Measurements from ENCODE around the gene ASB6.

ASB6 gene

GRCh38 chr9:129643706-129644105 is 1.8 kb upstream of the ASB6 start:
- CTCF ChIA-PET = no interaction called here
- no peak for DNase-seq (ENCODE audit: extremely low spot score)
- POLR2A ChIA-PET = no interaction called here

GRCh38 chr9:129640871-129641749 is 841 bp downstream of the ASB6 start:
- CTCF ChIA-PET = interaction anchor here (2.0 kb wide), 1 partner anchor 143 kb away, joined by 8 read pairs; no protein-coding TSS in a partner anchor
- POLR2A ChIA-PET = interaction anchor here (1.3 to 1.4 kb wide), 2 partner anchors 20 to 149 kb away, joined by 3 to 4 read pairs; partner anchors contain the start of gene C9orf50
- no peak for DNase-seq (ENCODE audit: extremely low spot score)
- no peak for TF ChIP-seq PKNOX1 (IDR thresholded peaks at IDR 0.05)
- TF ChIP-seq ARNT (IDR thresholded peaks at IDR 0.05) = peak; percentile 65

More at GRCh38 chr9:129643706-129644105, 1.8 kb upstream of the ASB6 start:
- TF ChIP-seq ELF4 (IDR thresholded peaks at IDR 0.05) (no peak), SP1 (IDR thresholded peaks at IDR 0.05) (no peak)

- CTCF ChIA-PET = interaction anchor here (1.9 to 2.5 kb wide), 3 partner anchors 10 to 144 kb away, joined by 6 to 11 read pairs (median 8); no protein-coding TSS in a partner anchor
- TF ChIP-seq FOXM1 (IDR thresholded peaks at IDR 0.05; ENCODE audit: borderline replicate concordance) = no peak
- no peak for TF ChIP-seq CTBP1 (IDR thresholded peaks at IDR 0.05; ENCODE audit: borderline replicate concordance)
- TF ChIP-seq PKNOX1 (IDR thresholded peaks at IDR 0.05) = peak; percentile 80
- no peak for TF ChIP-seq NFRKB (IDR thresholded peaks at IDR 0.05)
- peak; percentile 19; the same call in 1 of the 2 replicates for TF ChIP-seq L3MBTL2 (conservative IDR thresholded peaks at IDR 0.05)
- TF ChIP-seq LEF1 (IDR thresholded peaks at IDR 0.05; ENCODE audit: borderline replicate concordance) = no peak
- TF ChIP-seq ARNT (IDR thresholded peaks at IDR 0.05) = no peak
- DNase-seq (ENCODE audit: extremely low spot score) = no peak
- POLR2A ChIA-PET = interaction anchor here (1.1 to 1.8 kb wide), 5 partner anchors 15 to 150 kb away, joined by 3 to 6 read pairs (median 4); partner anchors contain the start of genes C9orf50 and NTMT1
These were observed 1.7 kb downstream of the ASB6 start for GRCh38 chr9:129640086-129640870.

- ChIA-PET POLR2A (interaction anchor here (1.1 to 1.8 kb wide), 5 partner anchors 14 to 150 kb away, joined by 3 to 6 read pairs (median 4); partner anchors contain the start of genes C9orf50 and NTMT1), CTCF (interaction anchor here (1.9 to 2.5 kb wide), 3 partner anchors 10 to 144 kb away, joined by 6 to 11 read pairs (median 8); no protein-coding TSS in a partner anchor)
- no peak for TF ChIP-seq HDGF (IDR thresholded peaks at IDR 0.05; ENCODE audit: borderline replicate concordance)
- TF ChIP-seq NFRKB (IDR thresholded peaks at IDR 0.05) = no peak
- TF ChIP-seq FOXK2 (IDR thresholded peaks at IDR 0.05) = no peak
- TF ChIP-seq BHLHE40 (IDR thresholded peaks at IDR 0.05; ENCODE audit: borderline replicate concordance) = no peak
- no peak for TF ChIP-seq CTBP1 (IDR thresholded peaks at IDR 0.05; ENCODE audit: borderline replicate concordance)
- no peak for TF ChIP-seq PKNOX1 (IDR thresholded peaks at IDR 0.05)
- TF ChIP-seq LEF1 (IDR thresholded peaks at IDR 0.05; ENCODE audit: borderline replicate concordance) = no peak
- no peak for TF ChIP-seq SUZ12 (IDR thresholded peaks at IDR 0.05)
- no peak for TF ChIP-seq L3MBTL2 (conservative IDR thresholded peaks at IDR 0.05)
- no peak for TF ChIP-seq FOXM1 (IDR thresholded peaks at IDR 0.05; ENCODE audit: borderline replicate concordance)
- no peak for TF ChIP-seq ZNF384 (IDR thresholded peaks at IDR 0.05)
- TF ChIP-seq SP1 (IDR thresholded peaks at IDR 0.05) = no peak
- TF ChIP-seq ARNT (IDR thresholded peaks at IDR 0.05) = no peak
- no peak for TF ChIP-seq ELF4 (IDR thresholded peaks at IDR 0.05)
- TF ChIP-seq TARDBP (IDR thresholded peaks at IDR 0.05) = no peak
- no peak for TF ChIP-seq FOXA1 (IDR thresholded peaks at IDR 0.05)
- no peak for DNase-seq (ENCODE audit: extremely low spot score)
These were observed 2.2 kb downstream of the ASB6 start for GRCh38 chr9:129639756-129640085.

- CTCF ChIA-PET = interaction anchor here (1.9 to 2.5 kb wide), 3 partner anchors 9 to 145 kb away, joined by 6 to 11 read pairs (median 8); no protein-coding TSS in a partner anchor
These were observed 2.8 kb downstream of the ASB6 start for GRCh38 chr9:129639034-129639630.

More at GRCh38 chr9:129639034-129639630, 2.8 kb downstream of the ASB6 start:
- DNase-seq (ENCODE audit: extremely low spot score) = no peak
- TF ChIP-seq LEF1 (IDR thresholded peaks at IDR 0.05; ENCODE audit: borderline replicate concordance) (no peak), TARDBP (IDR thresholded peaks at IDR 0.05) (no peak), ARNT (IDR thresholded peaks at IDR 0.05) (no peak), NFRKB (IDR thresholded peaks at IDR 0.05) (no peak), CTBP1 (IDR thresholded peaks at IDR 0.05; ENCODE audit: borderline replicate concordance) (no peak), BHLHE40 (IDR thresholded peaks at IDR 0.05; ENCODE audit: borderline replicate concordance) (no peak)
- POLR2A ChIA-PET = interaction anchor here (1.1 to 1.8 kb wide), 4 partner anchors 13 to 499 kb away, joined by 3 to 6 read pairs (median 5); partner anchors contain the start of gene NTMT1
